Measurements from ENCODE around the gene PRDM2.

DNA sequence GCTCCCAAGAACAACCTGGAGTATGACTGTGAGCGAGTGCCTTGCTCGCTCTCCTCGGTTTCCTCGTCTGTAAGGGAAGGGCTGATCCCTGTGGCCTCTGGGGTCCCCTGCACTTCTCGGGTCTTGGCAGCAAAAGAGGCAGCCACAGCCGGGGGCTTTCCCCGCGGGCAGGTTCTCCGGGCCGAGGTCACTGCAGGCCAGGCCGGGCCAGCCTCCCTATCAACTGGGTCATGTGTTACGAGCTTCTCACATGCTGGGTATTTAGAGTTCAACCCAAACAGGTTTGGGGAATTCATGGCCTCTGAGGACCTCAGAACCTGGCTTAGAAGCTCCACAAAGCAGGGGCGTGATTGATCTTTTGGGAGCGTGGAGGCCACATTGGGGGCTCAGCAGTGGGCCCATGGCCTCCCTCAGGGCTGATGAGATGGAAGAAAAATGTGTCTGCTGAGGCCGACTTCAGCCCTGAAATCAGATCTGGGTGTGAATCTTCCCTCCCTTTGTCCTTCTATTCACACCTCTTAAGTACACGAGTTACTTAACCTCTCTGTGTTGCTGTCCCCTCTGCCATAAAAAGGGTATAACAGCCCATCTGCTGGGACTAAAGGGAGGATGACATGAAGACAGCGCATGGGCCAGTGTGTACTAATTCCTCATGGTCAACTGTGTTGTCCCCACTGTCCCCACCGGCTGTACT is 103.7 kb downstream of the PRDM2 start:
- TF ChIP-seq, protein P1, sequence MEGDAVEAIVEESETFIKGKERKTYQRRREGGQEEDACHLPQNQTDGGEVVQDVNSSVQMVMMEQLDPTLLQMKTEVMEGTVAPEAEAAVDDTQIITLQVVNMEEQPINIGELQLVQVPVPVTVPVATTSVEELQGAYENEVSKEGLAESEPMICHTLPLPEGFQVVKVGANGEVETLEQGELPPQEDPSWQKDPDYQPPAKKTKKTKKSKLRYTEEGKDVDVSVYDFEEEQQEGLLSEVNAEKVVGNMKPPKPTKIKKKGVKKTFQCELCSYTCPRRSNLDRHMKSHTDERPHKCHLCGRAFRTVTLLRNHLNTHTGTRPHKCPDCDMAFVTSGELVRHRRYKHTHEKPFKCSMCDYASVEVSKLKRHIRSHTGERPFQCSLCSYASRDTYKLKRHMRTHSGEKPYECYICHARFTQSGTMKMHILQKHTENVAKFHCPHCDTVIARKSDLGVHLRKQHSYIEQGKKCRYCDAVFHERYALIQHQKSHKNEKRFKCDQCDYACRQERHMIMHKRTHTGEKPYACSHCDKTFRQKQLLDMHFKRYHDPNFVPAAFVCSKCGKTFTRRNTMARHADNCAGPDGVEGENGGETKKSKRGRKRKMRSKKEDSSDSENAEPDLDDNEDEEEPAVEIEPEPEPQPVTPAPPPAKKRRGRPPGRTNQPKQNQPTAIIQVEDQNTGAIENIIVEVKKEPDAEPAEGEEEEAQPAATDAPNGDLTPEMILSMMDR (optimal IDR thresholded peaks at IDR 0.05 in 1 of 3, IDR thresholded peaks at IDR 0.05 in 1 of 3, conservative IDR thresholded peaks at IDR 0.05 in 1 of 3; ENCODE audit: extremely low read depth in 1 of 3, insufficient read depth in 2 of 3, low read length in 3 of 3): no peak
- TF ChIP-seq EZH2 (IDR thresholded peaks at IDR 0.05; ENCODE audit: low read length): no peak

Data from keratinocyte (primary cell).